Dendritic cell treated with granulocyte-macrophage colony-stimulating factor and Interleukin-4, amounts not matched to agents 40 ng/mL and 50 ng/mL, for 4 days (primary cell): ENCODE results near the gene POLA2.
A peak's percentile ranks its signal among the peaks of the same experiment; 100 is the strongest.
"Not testable (repeated sequence)": the region's sequence is repeated elsewhere in the genome, so short reads cannot be mapped to it uniquely, and the experiment has no call there.

ENCODE experiments used
- H3K27ac Mint-ChIP-seq: one replicate; pipeline ENCODE4 v1.8.0; 2022; ENCODE audit warnings: mild to moderate bottlenecking, mixed read lengths
- H3K27me3 Mint-ChIP-seq: one replicate; pipeline ENCODE4 v1.8.0; 2022; ENCODE audit warnings: mild to moderate bottlenecking, mixed read lengths
- H3K36me3 Mint-ChIP-seq: one replicate; pipeline ENCODE4 v1.8.0; 2022; ENCODE audit warnings: low read depth, mixed read lengths
- H3K4me1 Mint-ChIP-seq: one replicate; pipeline ENCODE4 v1.8.0; 2022; ENCODE audit warnings: low read depth, mixed read lengths
- H3K4me3 Mint-ChIP-seq: one replicate; pipeline ENCODE4 v1.8.0; 2022; ENCODE audit warnings: mild to moderate bottlenecking, moderate library complexity, mixed read lengths
- H3K9me3 Mint-ChIP-seq: one replicate; pipeline ENCODE4 v1.8.0; 2022; ENCODE audit warnings: mixed read lengths
- intact Hi-C: fragments of 100-400 bp; cut with micrococcal nuclease; formaldehyde crosslinking; loops from one replicate; pipeline ENCODE4 v1.15.0; 2022

The POLA2 gene

GRCh38 chr11:65258988-65259387 is 2.8 kb upstream of the POLA2 start:
- H3K4me3 Mint-ChIP-seq, result no peak overlapping the region
- H3K27ac Mint-ChIP-seq, result no peak overlapping the region
- peaks cover 9% of the 10 kb centered on the region for H3K36me3 Mint-ChIP-seq
- H3K9me3 Mint-ChIP-seq, result no peaks in the 10 kb centered on the region
- H3K27me3 Mint-ChIP-seq, result no peaks in the 10 kb centered on the region
- H3K4me1 Mint-ChIP-seq, result peaks cover 16% of the 10 kb centered on the region
- intact Hi-C loops, result loop anchor here (10.0 kb wide), 1 partner anchor 144 kb away; the partner anchor contains the start of genes TM7SF2 and ZNHIT2

- Mint-ChIP-seq H3K9me3 (no peaks in the 10 kb centered on the region), H3K36me3 (peaks cover 19% of the 10 kb centered on the region), H3K4me1 (peaks cover 24% of the 10 kb centered on the region), H3K4me3 (no peak overlapping the region), H3K27me3 (no peaks in the 10 kb centered on the region), H3K27ac (peak overlapping the region; percentile 90)
- intact Hi-C loops, result no loop called here
These were observed 1.5 kb upstream of the POLA2 start for GRCh38 chr11:65260302-65260701.

- Mint-ChIP-seq H3K36me3 (peaks cover 19% of the 10 kb centered on the region), H3K27ac (peak overlapping the region; percentile 90), H3K9me3 (no peaks in the 10 kb centered on the region), H3K27me3 (no peaks in the 10 kb centered on the region), H3K4me3 (peak overlapping the region; percentile 76), H3K4me1 (peaks cover 29% of the 10 kb centered on the region)
- intact Hi-C loops, result no loop called here
These were observed 789 bp upstream of the POLA2 start for GRCh38 chr11:65260756-65261590.

DNA sequence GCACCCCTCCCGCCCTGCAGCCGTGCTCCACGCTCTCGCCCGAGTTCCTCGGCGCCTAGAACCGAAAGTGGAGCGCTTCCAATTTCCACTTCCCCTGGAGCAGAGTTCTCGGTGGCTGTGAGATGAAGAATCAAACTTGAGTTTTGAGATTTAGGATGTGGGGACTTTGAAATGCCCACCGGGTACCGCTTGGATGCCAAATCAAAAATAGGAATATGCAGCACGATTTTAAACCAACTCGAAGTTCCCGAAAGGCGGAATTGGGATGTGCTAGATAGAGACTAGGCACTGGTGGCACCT is 569 bp downstream of the POLA2 start:
- H3K27ac Mint-ChIP-seq, result peak overlapping the region; percentile 90
- H3K4me1 Mint-ChIP-seq, result peaks cover 33% of the 10 kb centered on the region
- H3K36me3 Mint-ChIP-seq, result peaks cover 19% of the 10 kb centered on the region
- intact Hi-C loops, result no loop called here
- H3K4me3 Mint-ChIP-seq, result peak overlapping the region; percentile 76
- H3K9me3 Mint-ChIP-seq, result no peaks in the 10 kb centered on the region
- no peaks in the 10 kb centered on the region for H3K27me3 Mint-ChIP-seq

GRCh38 chr11:65262776-65263175 is 1.0 kb downstream of the POLA2 start:
- Mint-ChIP-seq H3K36me3 (peaks cover 19% of the 10 kb centered on the region), H3K27ac (peak overlapping the region; percentile 90), H3K4me1 (peaks cover 33% of the 10 kb centered on the region), H3K9me3 (no peaks in the 10 kb centered on the region), H3K4me3 (peak overlapping the region; percentile 76), H3K27me3 (no peaks in the 10 kb centered on the region)
- intact Hi-C loops, result no loop called here

DNA sequence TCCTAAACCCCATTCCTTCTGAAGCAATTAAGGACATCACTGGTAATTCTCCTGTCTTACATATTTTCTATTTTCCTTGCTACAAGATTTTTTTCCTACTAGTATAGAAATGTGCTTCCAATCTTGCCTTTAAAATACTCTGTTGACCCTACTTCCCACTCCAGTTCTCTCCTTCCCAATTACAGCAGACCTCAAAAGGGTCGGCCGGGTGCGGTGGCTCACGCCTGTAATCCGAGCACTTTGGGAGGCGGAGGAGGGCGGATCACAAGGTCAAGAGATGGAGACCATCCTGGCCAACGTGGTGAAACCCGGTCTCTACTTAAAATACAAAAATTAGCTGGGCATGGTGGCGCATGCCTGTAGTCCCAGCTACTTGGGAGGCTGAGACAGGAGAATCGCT is 3.0 kb downstream of the POLA2 start:
- intact Hi-C loops, H3K9me3 Mint-ChIP-seq, H3K27ac Mint-ChIP-seq, H3K27me3 Mint-ChIP-seq, H3K4me3 Mint-ChIP-seq: not testable (repeated sequence)
- peaks cover 31% of the 10 kb centered on the region for H3K36me3 Mint-ChIP-seq
- peaks cover 33% of the 10 kb centered on the region for H3K4me1 Mint-ChIP-seq

DNA sequence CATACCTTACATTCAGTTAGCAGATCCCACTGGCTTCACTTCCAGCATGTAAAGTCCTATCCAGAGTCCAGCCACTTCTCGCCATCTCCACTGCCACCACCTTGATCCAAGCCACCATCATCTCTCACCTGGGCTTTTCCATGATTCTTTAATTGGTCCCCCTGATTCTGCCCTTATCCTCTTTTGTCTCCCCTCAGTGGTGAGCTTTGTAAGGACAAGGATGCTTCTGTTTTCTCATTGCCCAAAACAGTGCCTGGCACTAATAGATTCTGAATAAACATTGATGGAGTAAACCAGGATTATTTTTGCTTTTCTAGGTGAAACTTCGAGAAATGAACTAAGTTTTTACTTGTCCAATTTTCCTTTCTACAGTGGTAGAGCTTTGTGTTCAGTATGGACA is 4.4 kb downstream of the POLA2 start:
- no peaks in the 10 kb centered on the region for H3K9me3 Mint-ChIP-seq
- intact Hi-C loops, result no loop called here
- no peak overlapping the region for H3K27ac Mint-ChIP-seq
- H3K27me3 Mint-ChIP-seq, result no peaks in the 10 kb centered on the region
- H3K4me3 Mint-ChIP-seq, result no peak overlapping the region
- peaks cover 28% of the 10 kb centered on the region for H3K4me1 Mint-ChIP-seq
- peaks cover 45% of the 10 kb centered on the region for H3K36me3 Mint-ChIP-seq

DNA sequence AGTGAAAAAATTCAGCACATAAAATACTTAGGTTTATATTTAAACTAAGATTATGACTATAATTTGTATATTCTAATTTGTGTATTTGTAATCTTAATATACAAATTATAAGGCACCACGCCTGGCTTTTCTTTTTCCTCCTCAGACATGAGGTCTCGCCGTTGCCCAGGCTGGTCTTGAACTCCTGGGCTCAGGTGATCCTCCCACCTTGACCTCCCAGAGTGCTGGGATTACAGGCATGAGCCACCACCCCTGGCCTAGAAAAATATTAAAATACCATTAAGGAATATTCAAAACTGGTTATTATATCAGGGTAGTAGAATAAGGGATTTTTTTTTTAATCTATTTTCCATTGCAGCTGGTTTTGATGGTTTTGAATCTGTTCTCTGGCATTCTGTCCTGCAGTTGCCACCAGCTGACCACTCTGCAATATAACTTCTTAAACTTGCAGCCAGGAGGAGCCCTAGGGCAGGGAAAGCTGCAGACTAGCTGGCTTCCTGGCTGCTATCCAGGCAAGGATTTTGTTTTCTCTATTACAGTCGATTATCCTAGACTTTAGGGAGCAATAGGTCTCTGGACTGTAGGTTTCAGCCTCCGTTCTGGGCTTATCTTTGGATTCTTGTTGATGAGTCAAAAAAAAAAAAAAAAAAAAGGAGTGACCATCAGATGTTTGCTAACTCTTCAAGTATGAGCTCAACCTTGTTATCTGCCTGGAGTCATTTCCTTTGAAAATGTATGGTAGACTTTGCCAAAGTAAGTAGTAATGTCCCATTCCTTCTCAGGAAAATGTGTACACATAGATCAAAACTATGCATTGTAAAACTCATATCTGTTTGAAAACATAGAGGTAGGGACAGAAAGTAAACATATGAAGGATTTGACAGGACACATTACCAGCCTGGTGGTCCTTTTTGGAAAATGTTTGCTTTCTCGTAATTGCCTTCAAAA is 13.2 kb downstream of the POLA2 start:
- peaks cover 50% of the 10 kb centered on the region for H3K36me3 Mint-ChIP-seq
- no peaks in the 10 kb centered on the region for H3K9me3 Mint-ChIP-seq
- H3K27me3 Mint-ChIP-seq, result no peaks in the 10 kb centered on the region
- intact Hi-C loops, result loop anchor here (1.0 to 5.0 kb wide), 3 partner anchors 40 to 237 kb away; partner anchors contain the start of gene DPF2
- H3K4me3 Mint-ChIP-seq, result no peak overlapping the region
- no peak overlapping the region for H3K27ac Mint-ChIP-seq
- H3K4me1 Mint-ChIP-seq, result peaks cover 12% of the 10 kb centered on the region

DNA sequence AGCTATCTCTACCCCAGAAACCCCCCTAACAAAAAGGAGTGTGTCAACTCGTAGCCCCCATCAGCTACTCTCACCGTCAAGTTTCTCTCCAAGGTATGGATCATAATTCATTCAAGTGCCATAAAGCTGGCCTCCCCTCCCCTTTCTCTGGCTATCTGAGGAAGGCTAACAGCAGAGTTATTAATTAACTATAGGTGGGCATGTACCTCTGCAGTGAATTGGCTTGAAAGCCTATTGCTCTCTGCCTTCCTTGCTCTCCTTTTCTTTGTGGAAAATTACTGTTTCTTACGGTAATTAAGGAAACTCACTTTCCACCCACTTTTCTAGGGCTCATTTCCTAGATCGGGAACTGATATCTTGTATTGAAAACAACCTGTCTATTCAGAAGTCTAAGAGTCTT is 14.1 kb downstream of the POLA2 start:
- Mint-ChIP-seq H3K4me1 (peaks cover 15% of the 10 kb centered on the region), H3K36me3 (peaks cover 43% of the 10 kb centered on the region), H3K4me3 (no peak overlapping the region), H3K27ac (no peak overlapping the region), H3K27me3 (no peaks in the 10 kb centered on the region), H3K9me3 (no peaks in the 10 kb centered on the region)
- intact Hi-C loops, result loop anchor here (1.0 to 5.0 kb wide), 2 partner anchors 39 to 56 kb away; partner anchors contain the start of gene DPF2

DNA sequence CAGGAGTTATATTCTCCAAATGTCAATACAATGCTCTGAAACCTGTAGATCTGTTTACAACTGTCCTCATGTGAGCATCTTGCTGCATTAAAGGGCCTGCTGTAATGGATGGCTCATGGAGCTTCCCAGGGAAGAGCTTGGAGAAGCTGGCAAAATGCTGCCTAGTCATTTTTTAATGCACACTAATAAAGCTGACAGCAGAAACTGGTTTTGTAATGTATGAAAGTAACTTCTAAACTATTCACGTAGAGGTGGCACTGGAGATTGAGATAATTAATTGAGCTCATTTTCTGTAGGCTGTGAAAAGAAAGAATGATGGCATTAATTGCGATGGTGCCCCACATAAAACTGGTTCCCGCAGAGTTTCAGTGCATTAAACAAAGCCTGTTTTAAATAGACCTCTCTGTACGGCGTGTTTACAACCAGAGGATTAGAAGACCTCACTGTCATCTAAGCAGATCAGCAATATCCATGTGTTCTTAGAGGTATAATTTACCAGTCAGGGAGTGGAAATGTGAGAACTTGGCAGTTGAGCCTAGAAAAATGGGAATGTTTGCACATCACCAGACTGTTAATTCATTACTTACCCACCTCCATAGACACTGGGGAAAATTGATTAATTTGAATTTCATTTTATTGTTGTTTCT is 16.0 kb downstream of the POLA2 start:
- no peaks in the 10 kb centered on the region for H3K27me3 Mint-ChIP-seq
- no peaks in the 10 kb centered on the region for H3K9me3 Mint-ChIP-seq
- peaks cover 49% of the 10 kb centered on the region for H3K36me3 Mint-ChIP-seq
- intact Hi-C loops, result loop anchor here (5.0 kb wide), 1 partner anchor 55 kb away; the partner anchor contains the start of gene DPF2
- H3K4me1 Mint-ChIP-seq, result peaks cover 21% of the 10 kb centered on the region
- no peak overlapping the region for H3K27ac Mint-ChIP-seq
- no peak overlapping the region for H3K4me3 Mint-ChIP-seq

GRCh38 chr11:65278356-65278755 is 16.6 kb downstream of the POLA2 start:
- H3K36me3 Mint-ChIP-seq, result peaks cover 49% of the 10 kb centered on the region

DNA sequence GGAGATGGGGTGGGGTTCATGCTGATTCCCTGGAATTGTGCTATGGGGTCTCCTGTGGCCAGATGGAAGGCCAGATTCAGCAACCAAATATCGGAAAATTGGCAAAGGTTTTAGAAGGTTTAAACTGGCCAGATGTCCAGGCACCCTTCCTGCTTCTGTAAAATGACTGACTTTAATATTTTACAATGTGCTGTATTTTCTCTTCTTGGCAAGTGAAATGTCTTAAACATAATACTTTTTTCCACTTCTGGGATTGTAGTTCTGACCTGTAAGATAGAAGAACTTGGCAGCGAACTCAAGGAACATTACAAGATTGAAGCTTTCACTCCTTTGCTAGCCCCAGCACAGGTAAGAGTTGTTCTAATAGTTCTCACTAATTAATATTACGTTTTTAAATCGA is 17.5 kb downstream of the POLA2 start:
- Mint-ChIP-seq H3K36me3 (peaks cover 56% of the 10 kb centered on the region), H3K4me1 (peaks cover 25% of the 10 kb centered on the region), H3K27me3 (no peaks in the 10 kb centered on the region), H3K9me3 (no peaks in the 10 kb centered on the region), H3K27ac (peak overlapping the region; percentile 28), H3K4me3 (no peak overlapping the region)
- intact Hi-C loops, result loop anchor here (5.0 kb wide), 1 partner anchor 53 kb away; the partner anchor contains the start of gene DPF2

More at GRCh38 chr11:65278356-65278755, 16.6 kb downstream of the POLA2 start:
- Mint-ChIP-seq H3K27me3 (no peaks in the 10 kb centered on the region), H3K4me3 (no peak overlapping the region), H3K27ac (peak overlapping the region; percentile 28), H3K9me3 (no peaks in the 10 kb centered on the region), H3K4me1 (peaks cover 23% of the 10 kb centered on the region)
- intact Hi-C loops, result loop anchor here (5.0 kb wide), 1 partner anchor 54 kb away; the partner anchor contains the start of gene DPF2

DNA sequence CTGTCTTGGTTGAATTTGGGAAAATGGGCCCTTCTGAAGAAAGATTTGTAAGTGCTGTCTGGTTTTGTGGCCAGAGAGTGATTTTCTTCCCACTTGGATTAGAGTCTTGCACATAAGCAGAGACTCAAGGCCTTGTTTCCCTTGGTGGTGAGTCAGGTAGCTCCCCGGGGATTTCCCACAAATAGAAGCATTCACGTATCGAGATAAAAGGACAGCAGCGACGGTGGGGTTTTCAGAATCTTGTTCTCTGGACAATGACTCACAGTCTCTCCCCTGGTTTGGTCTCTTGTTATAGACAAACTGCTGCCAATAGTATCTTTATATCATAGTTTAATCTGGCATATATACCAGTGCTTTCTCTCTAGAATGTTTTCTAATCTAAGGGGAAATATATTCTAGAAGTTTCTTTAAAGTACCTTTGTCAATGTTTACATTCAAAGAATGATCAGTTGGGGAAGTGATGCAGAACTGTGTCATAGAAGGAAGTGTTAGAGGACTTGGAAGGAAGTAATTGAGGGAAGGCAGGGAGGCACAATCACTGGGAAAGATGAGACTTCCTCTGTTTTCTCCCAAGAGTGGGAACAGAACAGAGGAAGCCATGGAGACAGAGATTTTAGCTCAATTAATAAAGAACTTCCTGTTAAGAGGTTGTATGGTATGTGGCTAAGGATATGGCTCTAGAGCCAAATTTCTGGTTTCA is 18.1 kb downstream of the POLA2 start:
- intact Hi-C loops, result loop anchor here (5.0 kb wide), 1 partner anchor 52 kb away; the partner anchor contains the start of gene DPF2
- H3K27me3 Mint-ChIP-seq, result no peaks in the 10 kb centered on the region

More for the DNA sequence above, 18.1 kb downstream of the POLA2 start:
- Mint-ChIP-seq H3K4me1 (peaks cover 25% of the 10 kb centered on the region), H3K9me3 (no peaks in the 10 kb centered on the region), H3K36me3 (peaks cover 62% of the 10 kb centered on the region), H3K4me3 (no peak overlapping the region), H3K27ac (peak overlapping the region; percentile 42)
